Mesenchymal stem cell (in vitro differentiated cells and primary cell): ENCODE results near the gene PIP4P1. TPM values are rescaled to one million over a fixed set of nuclear protein-coding genes. Genes with fewer than 3 reads are reported as not detected.
"Not testable (repeated sequence)": the region's sequence is repeated elsewhere in the genome, so short reads cannot be mapped to it uniquely, and the experiment has no call there.

ENCODE experiments used
- DNase-seq: peaks from one replicate; pipeline ENCODE4 v3.0.0-alpha.2; 2013
- H2AFZ ChIP-seq: one replicate; pipeline ENCODE4 v1.6.1; 2013; ENCODE audit warnings: low read depth, mild to moderate bottlenecking, control low read depth, inconsistent platforms, low read length, moderate library complexity
- H2AK5ac ChIP-seq: 2 replicates; pipeline ENCODE4 v1.6.1; 2013; ENCODE audit warnings: low read length, moderate library complexity, mild to moderate bottlenecking, inconsistent platforms; ENCODE audit not compliant: severe bottlenecking
- H2BK120ac ChIP-seq: one replicate; pipeline ENCODE4 v1.6.1; 2013; ENCODE audit warnings: low read depth, mild to moderate bottlenecking, inconsistent platforms, low read length, moderate library complexity
- H2BK12ac ChIP-seq, 2 experiments: one replicate each; pipeline ENCODE4 v1.6.1; 2013; ENCODE audit warnings: inconsistent platforms in 2 of 2, low read length in 2 of 2, mild to moderate bottlenecking in 2 of 2, moderate library complexity in 2 of 2, control low read depth in 1 of 2
- H2BK15ac ChIP-seq: one replicate; pipeline ENCODE4 v1.6.1; 2013; ENCODE audit warnings: mild to moderate bottlenecking, low read depth, inconsistent platforms; ENCODE audit not compliant: poor library complexity, severe bottlenecking
- H2BK5ac ChIP-seq: 2 replicates; pipeline ENCODE4 v1.6.1; 2013; ENCODE audit warnings: low read depth, mild to moderate bottlenecking, low read length, control low read depth, inconsistent platforms; ENCODE audit not compliant: poor library complexity, severe bottlenecking
- H3K14ac ChIP-seq, 2 experiments: one replicate each; pipeline ENCODE4 v1.6.1; 2013; ENCODE audit warnings: inconsistent platforms in 2 of 2, low read length in 2 of 2, control low read depth in 1 of 2, mild to moderate bottlenecking in 1 of 2, moderate library complexity in 1 of 2
- H3K18ac ChIP-seq, 2 experiments: one replicate each; pipeline ENCODE4 v1.6.1; 2013; ENCODE audit warnings: inconsistent platforms in 2 of 2, low read length in 2 of 2, control low read depth in 1 of 2, low read depth in 1 of 2, mild to moderate bottlenecking in 1 of 2
- H3K23ac ChIP-seq, 2 experiments: one replicate each; pipeline ENCODE4 v1.6.1; 2013; ENCODE audit warnings: inconsistent platforms in 2 of 2, low read length in 2 of 2, mild to moderate bottlenecking in 2 of 2, moderate library complexity in 2 of 2, control low read depth in 1 of 2
- H3K27ac ChIP-seq: 2 replicates; pipeline ENCODE4 v1.5.1; 2013; ENCODE audit warnings: mild to moderate bottlenecking, moderate library complexity, low read length, control low read depth, inconsistent platforms; ENCODE audit not compliant: poor library complexity, severe bottlenecking
- H3K27me3 ChIP-seq, 2 experiments: 2 replicates each; pipeline versions ENCODE4 v1.6.1 to v1.7.0; 2013; ENCODE audit warnings: low read length in 2 of 2, mild to moderate bottlenecking in 2 of 2, moderate library complexity in 2 of 2, control low read depth in 1 of 2, inconsistent platforms in 1 of 2; ENCODE audit not compliant: control insufficient read depth in 1 of 2, insufficient read depth in 1 of 2
- H3K36me3 ChIP-seq, 2 experiments: 2 replicates each; pipeline versions ENCODE4 v1.6.1 to v1.7.0; 2013; ENCODE audit warnings: low read length in 2 of 2, control low read depth in 1 of 2, inconsistent platforms in 1 of 2, low read depth in 1 of 2, mild to moderate bottlenecking in 1 of 2; ENCODE audit not compliant: insufficient read depth in 2 of 2, control insufficient read depth in 1 of 2
- H3K4ac ChIP-seq, 2 experiments: one replicate each; pipeline ENCODE4 v1.6.1; 2013; ENCODE audit warnings: inconsistent platforms in 2 of 2, low read length in 2 of 2, mild to moderate bottlenecking in 2 of 2, moderate library complexity in 2 of 2, control low read depth in 1 of 2, low read depth in 1 of 2
- H3K4me1 ChIP-seq: 2 replicates; pipeline ENCODE4 v1.6.1; 2013; ENCODE audit warnings: low read depth, low read length, control low read depth; ENCODE audit not compliant: control insufficient read depth, insufficient read depth
- H3K4me2 ChIP-seq: 2 replicates; pipeline ENCODE4 v1.6.1; 2013; ENCODE audit warnings: low read length, mild to moderate bottlenecking, inconsistent platforms; ENCODE audit not compliant: poor library complexity, severe bottlenecking
- H3K4me3 ChIP-seq, 2 experiments: 2 replicates each; pipeline versions ENCODE4 v1.5.1 to v1.7.0; 2013; ENCODE audit warnings: low read length in 2 of 2, mild to moderate bottlenecking in 2 of 2, control low read depth in 1 of 2, low read depth in 1 of 2; ENCODE audit not compliant: insufficient read depth in 1 of 2
- H3K79me1 ChIP-seq: replicated peaks from 2 replicates; pipeline ENCODE4 v1.6.1; 2013; ENCODE audit warnings: mild to moderate bottlenecking, control low read depth, low read length, inconsistent platforms; ENCODE audit not compliant: poor library complexity, severe bottlenecking
- H3K9ac ChIP-seq: 2 replicates; pipeline ENCODE4 v1.7.0; 2013; ENCODE audit warnings: mild to moderate bottlenecking, low read length, moderate library complexity
- H3K9me3 ChIP-seq: 2 replicates; pipeline ENCODE4 v1.7.0; 2013; ENCODE audit warnings: mild to moderate bottlenecking, low read length; ENCODE audit not compliant: control insufficient read depth
- H4K8ac ChIP-seq: one replicate; pipeline ENCODE4 v1.6.1; 2013; ENCODE audit warnings: inconsistent platforms, mild to moderate bottlenecking, low read length, moderate library complexity
- H4K91ac ChIP-seq: one replicate; pipeline ENCODE4 v1.6.1; 2013; ENCODE audit warnings: mild to moderate bottlenecking, low read length, inconsistent platforms
- WGBS: methylation state at CpG from one replicate; pipeline ENCODE4 v1.1.7; 2013; ENCODE audit warnings: mixed read lengths; 5-methylcytosine and 5-hydroxymethylcytosine counted together
- polyA plus RNA-seq, 2 experiments: library from polyadenylated mRNA; stranded (reverse); fragments of 200-250 nt; gene quantifications; one replicate each; pipeline ENCODE4 v1.2.3, GENCODE V29; 2013

The PIP4P1 gene
- 40.3 TPM for polyA plus RNA-seq (2013, experiment 1 of 2)
- polyA plus RNA-seq (2013, experiment 2 of 2): 38.7 TPM

- WGBS: under 1% methylated on average over 61 of the region's 67 CpGs
- Histone ChIP-seq H4K8ac (peak within 1 kb of the TSS; percentile 94), H3K18ac (peak within 1 kb of the TSS; percentile 91 to 100), H3K14ac (peak within 1 kb of the TSS in 1 of 2 experiments; percentile 100), H3K79me1 (peaks cover 9% of the 10 kb centered on the region), H3K27ac (peak within 1 kb of the TSS; percentile 72), H3K36me3 (peaks cover 21 to 38% of the 10 kb centered on the region in 2 experiments), H3K4ac (peak within 1 kb of the TSS; percentile 93 to 99), H3K9me3 (no peaks in the 10 kb centered on the region), H3K4me1 (peaks cover 5% of the 10 kb centered on the region), H3K23ac (peak within 1 kb of the TSS in 1 of 2 experiments; percentile 99), H2BK5ac (no peak within 1 kb of the TSS), H2BK15ac (peak within 1 kb of the TSS; percentile 29), H3K27me3 (no peaks in the 10 kb centered on the region), H3K4me3 (peak within 1 kb of the TSS; percentile 98 to 99), H2AK5ac (peak within 1 kb of the TSS; percentile 80), H2BK12ac (peak within 1 kb of the TSS in 1 of 2 experiments; percentile 95), H2BK120ac (peak within 1 kb of the TSS; percentile 71), H3K9ac (peak within 1 kb of the TSS; percentile 94), H2AFZ (peak within 1 kb of the TSS; percentile 73), H4K91ac (peak within 1 kb of the TSS; percentile 95), H3K4me2 (peak within 1 kb of the TSS; percentile 78)
- peak; percentile 100 for DNase-seq
Observed at GRCh38 chr14:20461225-20462141, at the start of gene PIP4P1. Gene PIP4P1 (minus strand): TSS chr14:20461434. CDS start chr14:20461325, 109 bp downstream.

- Histone ChIP-seq H3K14ac (no peak overlapping the region), H3K23ac (no peak overlapping the region), H3K36me3 (no peaks in the 10 kb centered on the region), H2BK120ac (no peak overlapping the region), H2BK12ac (no peak overlapping the region), H3K27ac (no peak overlapping the region), H3K4ac (no peak overlapping the region), H3K18ac (no peak overlapping the region), H3K27me3 (peaks cover 8 to 11% of the 10 kb centered on the region in 2 experiments), H4K91ac (no peak overlapping the region), H3K4me3 (no peak overlapping the region), H2AK5ac (no peak overlapping the region), H3K4me1 (no peaks in the 10 kb centered on the region), H3K79me1 (no peaks in the 10 kb centered on the region), H2BK5ac (no peak overlapping the region), H3K4me2 (no peak overlapping the region), H2AFZ (no peak overlapping the region), H3K9me3 (no peaks in the 10 kb centered on the region), H3K9ac (no peak overlapping the region), H4K8ac (no peak overlapping the region), H2BK15ac (no peak overlapping the region)
- 88% methylated on average over 8 of the region's 8 CpGs for WGBS
- DNase-seq: no peak
Observed at GRCh38 chr14:20508367-20508766, 47.1 kb upstream of the PIP4P1 start.

GRCh38 chr14:20507537-20507936, 46.3 kb upstream of the PIP4P1 start:
- not testable (repeated sequence) for H3K4ac ChIP-seq, H2AFZ ChIP-seq, H2BK15ac ChIP-seq, H3K18ac ChIP-seq, H2BK5ac ChIP-seq, H3K23ac ChIP-seq, H2BK12ac ChIP-seq, H3K4me1 ChIP-seq, H3K14ac ChIP-seq, H3K79me1 ChIP-seq, H3K4me2 ChIP-seq, H2BK120ac ChIP-seq, H4K91ac ChIP-seq, H2AK5ac ChIP-seq, DNase-seq, H3K4me3 ChIP-seq, H3K9me3 ChIP-seq, H4K8ac ChIP-seq, H3K36me3 ChIP-seq, H3K9ac ChIP-seq, H3K27ac ChIP-seq
- WGBS: 80% methylated on average over 1 of the region's 3 CpGs
- H3K27me3 ChIP-seq: peaks cover 8 to 11% of the 10 kb centered on the region in 2 experiments

GRCh38 chr14:20506752-20507151, 45.5 kb upstream of the PIP4P1 start:
- not testable (repeated sequence) for H3K4me3 ChIP-seq, H3K4ac ChIP-seq, H2AK5ac ChIP-seq, H3K18ac ChIP-seq, H3K36me3 ChIP-seq, H3K4me2 ChIP-seq, DNase-seq, H3K79me1 ChIP-seq, H2BK15ac ChIP-seq, H2BK120ac ChIP-seq, H2BK12ac ChIP-seq, H3K14ac ChIP-seq, H3K27ac ChIP-seq, H3K4me1 ChIP-seq, H3K23ac ChIP-seq, H4K8ac ChIP-seq, H4K91ac ChIP-seq, H3K9ac ChIP-seq, H3K9me3 ChIP-seq, H2AFZ ChIP-seq, H2BK5ac ChIP-seq
- peaks cover 8 to 11% of the 10 kb centered on the region in 2 experiments for H3K27me3 ChIP-seq
- WGBS: no CpG with 5 or more reads among the region's 30 CpGs
